Duodenal mucosa (tissue), 2 donors: Measurements from ENCODE around the gene SYNJ2.

Experiments
- H3K27ac ChIP-seq: one replicate; pipeline ENCODE4 v1.7.0; 2013; ENCODE audit warnings: low read depth, low read length
- H3K27me3 ChIP-seq, 2 donors: one replicate each; pipeline ENCODE4 v1.7.0; 2013; ENCODE audit warnings: low read length in 2 of 2, control low read depth in 1 of 2; ENCODE audit not compliant: insufficient read depth in 2 of 2, control insufficient read depth in 1 of 2
- H3K36me3 ChIP-seq, 2 donors: one replicate each; pipeline ENCODE4 v1.7.0; 2013; ENCODE audit warnings: low read length in 2 of 2, control low read depth in 1 of 2; ENCODE audit not compliant: insufficient read depth in 2 of 2, control insufficient read depth in 1 of 2
- H3K4me1 ChIP-seq, 2 donors: one replicate each; pipeline ENCODE4 v1.7.0; 2013; ENCODE audit warnings: low read length in 2 of 2, control low read depth in 1 of 2; ENCODE audit not compliant: insufficient read depth in 2 of 2, control insufficient read depth in 1 of 2
- H3K4me3 ChIP-seq, 2 donors: one replicate each; pipeline ENCODE4 v1.7.0; 2013; ENCODE audit warnings: low read length in 2 of 2, low read depth in 1 of 2
- H3K9ac ChIP-seq, 2 donors: one replicate each; pipeline ENCODE4 v1.7.0; 2013; ENCODE audit warnings: low read length in 2 of 2, low read depth in 1 of 2
- H3K9me3 ChIP-seq, 2 donors: one replicate each; pipeline ENCODE4 v1.7.0; 2013; ENCODE audit warnings: low read length in 2 of 2, control low read depth in 1 of 2; ENCODE audit not compliant: control insufficient read depth in 1 of 2

The SYNJ2 gene

DNA sequence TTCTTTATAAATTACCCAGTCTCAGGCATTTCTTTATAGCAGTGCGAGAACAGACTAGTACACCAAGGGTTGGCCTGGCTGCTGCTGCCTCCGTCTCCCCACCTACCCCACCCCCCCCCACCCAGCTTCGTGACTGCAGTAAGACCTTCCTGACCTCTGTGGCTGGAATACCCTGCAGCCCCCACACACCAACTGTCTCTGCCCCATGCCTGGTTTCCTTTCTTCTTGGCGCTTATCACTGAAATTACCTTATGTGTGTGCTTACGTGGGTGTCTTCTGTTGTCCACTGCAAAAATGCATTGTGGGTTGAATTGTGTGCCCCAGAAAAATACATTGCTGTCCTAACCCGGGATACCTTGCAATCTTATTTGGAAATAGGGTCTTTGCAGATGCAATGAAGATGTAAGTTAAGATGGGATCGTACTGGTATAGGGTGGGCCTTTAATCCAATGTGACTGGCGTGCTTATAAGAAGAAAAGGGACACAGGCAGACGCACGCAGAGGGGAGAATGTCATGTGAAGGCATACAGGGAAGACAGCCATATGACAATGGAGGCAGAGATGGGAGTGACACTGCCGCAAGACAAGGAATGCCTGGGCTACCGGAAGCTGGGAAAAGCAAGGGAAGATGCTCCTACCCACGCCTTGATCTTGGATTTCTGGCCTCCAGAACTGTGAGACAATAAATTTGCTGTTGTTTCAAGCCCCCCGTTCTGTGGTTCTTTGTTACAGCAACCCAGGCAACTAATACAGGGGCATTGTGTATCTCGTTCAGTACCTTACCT, 15.4 kb downstream of the SYNJ2 start:
- Histone ChIP-seq H3K9ac (no peak overlapping the region), H3K27ac (no peak overlapping the region), H3K4me3 (no peak overlapping the region), H3K4me1 (peaks cover 8 to 12% of the 10 kb centered on the region in 2 donors), H3K36me3 (no peaks in the 10 kb centered on the region), H3K9me3 (no peaks in the 10 kb centered on the region), H3K27me3 (no peaks in the 10 kb centered on the region)

DNA sequence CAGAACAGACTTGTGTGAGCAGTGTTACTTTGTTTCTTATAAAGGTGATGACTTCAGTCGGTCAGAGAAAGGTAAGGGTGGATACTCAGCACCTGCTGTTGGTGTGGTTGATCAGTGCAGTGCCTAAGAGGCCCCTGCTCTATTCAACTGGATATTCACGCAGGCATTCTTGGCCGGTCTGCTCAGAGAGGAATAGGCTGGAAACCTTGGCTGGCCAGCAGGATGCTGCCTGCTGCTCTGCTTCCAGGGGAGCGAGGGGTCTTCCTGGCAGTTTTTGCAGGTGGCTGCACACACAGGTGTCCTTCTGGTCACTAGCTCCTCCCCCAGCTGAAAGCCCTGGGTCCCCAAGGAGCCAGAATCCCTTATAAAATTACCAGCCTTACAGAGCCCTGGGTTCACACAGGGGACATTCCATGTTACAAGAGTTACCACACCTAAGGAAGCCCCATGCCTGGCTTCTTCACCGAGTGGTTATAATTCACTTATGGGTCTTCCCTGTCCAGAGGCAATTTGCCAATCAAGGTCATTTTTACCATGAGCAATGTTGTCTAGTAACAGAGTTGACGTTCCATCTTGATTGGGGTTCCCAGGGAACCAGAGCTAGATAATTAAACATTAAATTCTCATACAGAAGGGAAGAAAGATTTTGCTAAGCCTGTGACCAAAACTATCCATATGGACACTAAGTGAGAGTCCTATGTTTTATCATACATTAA, 16.4 kb downstream of the SYNJ2 start:
- Histone ChIP-seq H3K4me1 (peaks cover 15 to 22% of the 10 kb centered on the region in 2 donors), H3K9ac (no peak overlapping the region), H3K4me3 (no peak overlapping the region)

DNA sequence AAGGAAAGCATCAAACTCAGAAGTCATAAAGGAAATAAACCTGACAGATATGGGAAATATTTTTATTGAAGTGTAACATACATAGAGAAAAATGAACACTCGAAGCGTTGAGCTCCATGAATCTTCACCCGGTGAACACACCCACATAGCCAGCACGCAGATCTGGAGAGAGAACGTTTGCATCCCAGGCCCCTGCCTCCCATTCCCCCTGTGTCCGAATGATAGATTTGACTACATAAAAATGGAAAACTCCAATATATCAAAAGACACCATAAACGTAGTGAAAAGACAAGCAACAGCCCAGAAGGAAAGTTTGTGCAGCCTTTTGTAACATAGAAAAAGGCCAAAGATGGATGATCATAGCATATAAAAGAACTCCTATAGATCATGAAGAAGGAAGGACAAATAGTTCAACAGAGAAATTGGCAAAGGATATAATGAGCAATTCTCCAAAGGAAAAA, 17.1 kb downstream of the SYNJ2 start:
- Histone ChIP-seq H3K9me3 (no peaks in the 10 kb centered on the region), H3K36me3 (no peaks in the 10 kb centered on the region), H3K27ac (no peak overlapping the region), H3K4me3 (no peak overlapping the region), H3K9ac (no peak overlapping the region), H3K27me3 (no peaks in the 10 kb centered on the region), H3K4me1 (peaks cover 22 to 28% of the 10 kb centered on the region in 2 donors)

More for the DNA sequence above, 16.4 kb downstream of the SYNJ2 start:
- H3K27me3 ChIP-seq, result no peaks in the 10 kb centered on the region
- H3K27ac ChIP-seq, result no peak overlapping the region
- H3K36me3 ChIP-seq, result no peaks in the 10 kb centered on the region
- no peaks in the 10 kb centered on the region for H3K9me3 ChIP-seq

DNA sequence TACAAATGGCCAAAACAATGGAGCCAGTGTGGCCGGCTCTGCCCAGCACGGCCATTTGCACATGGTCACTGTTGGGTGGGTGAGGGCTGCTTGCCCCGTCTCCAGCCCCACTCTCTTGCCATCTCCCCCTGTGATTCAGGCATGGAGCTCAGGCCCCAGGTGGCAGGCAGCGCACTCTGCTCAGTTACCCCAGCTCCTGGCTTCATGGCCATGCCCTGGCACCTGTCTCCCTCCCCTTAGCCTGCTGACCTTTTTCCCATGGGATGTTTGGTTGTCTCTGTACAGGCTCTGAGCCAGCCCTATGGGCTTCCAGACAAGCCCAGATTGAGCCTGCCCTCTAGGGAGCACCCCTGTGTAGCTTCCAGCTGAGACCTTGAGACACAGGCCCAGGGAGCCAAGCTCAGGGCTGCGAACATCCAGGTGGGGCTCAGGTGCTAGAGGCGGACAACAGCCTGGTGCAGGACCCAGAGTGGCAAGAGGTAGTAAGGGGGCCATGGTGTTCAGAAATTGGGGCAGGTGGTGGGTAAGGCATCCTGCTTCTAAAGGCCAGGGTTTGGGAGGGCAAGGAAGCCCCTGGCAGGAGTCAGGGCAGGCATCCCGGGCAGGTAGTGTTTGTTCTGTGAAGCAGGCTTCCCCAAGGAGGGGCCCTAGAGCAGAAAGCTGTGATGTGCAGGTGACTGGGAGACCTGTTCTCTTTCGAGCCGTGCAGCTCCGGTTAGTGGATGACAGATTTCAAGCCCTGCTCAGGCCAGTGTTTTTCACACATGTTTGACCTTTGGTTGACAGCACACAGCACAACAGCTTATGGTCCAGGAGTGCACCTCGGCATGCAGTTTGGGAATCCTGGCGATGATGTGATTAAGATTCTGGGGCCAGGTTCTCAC, 17.7 kb downstream of the SYNJ2 start:
- no peaks in the 10 kb centered on the region for H3K9me3 ChIP-seq
- H3K27ac ChIP-seq, result no peak overlapping the region
- H3K27me3 ChIP-seq, result no peaks in the 10 kb centered on the region
- no peak overlapping the region for H3K9ac ChIP-seq
- H3K4me1 ChIP-seq, result peaks cover 24 to 30% of the 10 kb centered on the region in 2 donors
- no peak overlapping the region for H3K4me3 ChIP-seq
- H3K36me3 ChIP-seq, result no peaks in the 10 kb centered on the region

DNA sequence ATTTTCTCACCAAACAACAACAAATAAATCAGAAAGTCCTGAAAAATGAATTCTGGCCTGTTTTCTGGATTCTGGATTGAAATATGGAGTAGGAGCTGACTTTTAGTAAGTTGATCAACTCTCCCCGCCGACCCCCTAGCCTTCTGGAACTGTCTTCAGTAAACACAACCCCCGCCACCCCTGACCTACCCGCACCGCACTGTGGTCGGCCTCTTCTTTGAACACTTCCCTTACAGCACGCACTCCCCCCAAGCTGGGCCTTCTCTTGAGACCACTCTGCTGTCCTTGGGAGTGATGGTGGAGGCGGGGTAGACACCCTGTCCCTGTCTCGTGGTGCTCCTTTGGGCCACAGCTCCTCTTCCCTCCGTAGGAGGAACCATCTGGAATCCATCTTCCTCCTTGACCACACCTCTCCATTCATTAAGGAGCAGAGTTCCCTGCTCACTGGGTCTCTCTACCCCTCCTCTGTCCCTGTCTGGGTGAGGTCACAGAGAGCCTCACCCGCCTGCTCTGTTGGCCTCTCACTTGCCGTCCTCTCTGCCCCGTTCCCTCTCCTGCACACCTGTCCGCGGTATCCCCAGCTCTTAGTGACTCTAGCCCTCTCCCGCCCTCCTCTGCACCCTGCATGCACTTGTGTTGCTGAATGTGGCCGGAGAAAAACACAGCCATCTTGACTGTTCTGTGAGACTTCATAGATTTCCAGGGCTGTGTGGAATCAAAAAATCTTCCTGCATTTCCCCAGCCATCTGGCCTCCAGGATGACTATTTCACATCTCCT, 19.1 kb downstream of the SYNJ2 start:
- H3K27ac ChIP-seq, result no peak overlapping the region
- H3K36me3 ChIP-seq, result no peaks in the 10 kb centered on the region
- H3K9ac ChIP-seq, result no peak overlapping the region
- H3K4me1 ChIP-seq, result peaks cover 25 to 29% of the 10 kb centered on the region in 2 donors
- no peak overlapping the region for H3K4me3 ChIP-seq
- no peaks in the 10 kb centered on the region for H3K9me3 ChIP-seq
- no peaks in the 10 kb centered on the region for H3K27me3 ChIP-seq

DNA sequence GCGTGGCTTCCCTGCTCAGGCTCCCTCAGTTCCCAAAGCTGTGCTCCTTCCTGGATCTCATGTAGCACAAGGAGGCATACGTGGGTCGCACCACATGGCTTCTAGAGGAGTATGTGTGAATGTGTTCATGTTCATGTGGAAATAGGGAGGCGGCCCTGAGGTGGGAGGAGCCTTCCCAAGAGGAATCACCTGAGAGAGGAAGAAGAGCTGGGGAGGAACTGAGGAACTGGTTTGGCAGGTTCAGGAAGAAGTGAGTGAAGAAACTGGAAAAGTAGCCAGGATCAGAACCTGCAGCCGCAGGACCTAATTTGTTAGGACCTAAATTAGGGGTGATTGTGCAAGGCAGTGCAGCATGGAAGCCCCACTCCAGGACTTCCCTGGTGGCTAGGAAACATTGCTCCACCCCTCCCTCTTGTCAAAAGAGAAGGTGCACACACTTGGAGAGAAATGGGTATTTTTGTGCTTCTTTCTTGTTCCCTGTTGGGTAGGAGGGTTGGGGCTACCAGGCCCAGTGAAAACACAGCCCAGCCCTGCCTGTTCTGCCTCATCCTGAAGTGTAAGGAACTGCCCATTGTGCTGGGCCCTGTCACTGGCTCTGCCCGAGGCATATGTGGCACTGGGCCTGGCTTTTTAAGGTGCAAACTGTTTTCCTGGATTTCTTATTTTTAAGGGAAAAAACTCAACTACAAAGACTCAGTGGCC, 20.7 kb downstream of the SYNJ2 start:
- Histone ChIP-seq H3K4me1 (peaks cover 25 to 29% of the 10 kb centered on the region in 2 donors), H3K27me3 (no peaks in the 10 kb centered on the region), H3K9ac (no peak overlapping the region), H3K4me3 (no peak overlapping the region), H3K27ac (peak overlapping the region; percentile 18), H3K36me3 (no peaks in the 10 kb centered on the region), H3K9me3 (no peaks in the 10 kb centered on the region)

DNA sequence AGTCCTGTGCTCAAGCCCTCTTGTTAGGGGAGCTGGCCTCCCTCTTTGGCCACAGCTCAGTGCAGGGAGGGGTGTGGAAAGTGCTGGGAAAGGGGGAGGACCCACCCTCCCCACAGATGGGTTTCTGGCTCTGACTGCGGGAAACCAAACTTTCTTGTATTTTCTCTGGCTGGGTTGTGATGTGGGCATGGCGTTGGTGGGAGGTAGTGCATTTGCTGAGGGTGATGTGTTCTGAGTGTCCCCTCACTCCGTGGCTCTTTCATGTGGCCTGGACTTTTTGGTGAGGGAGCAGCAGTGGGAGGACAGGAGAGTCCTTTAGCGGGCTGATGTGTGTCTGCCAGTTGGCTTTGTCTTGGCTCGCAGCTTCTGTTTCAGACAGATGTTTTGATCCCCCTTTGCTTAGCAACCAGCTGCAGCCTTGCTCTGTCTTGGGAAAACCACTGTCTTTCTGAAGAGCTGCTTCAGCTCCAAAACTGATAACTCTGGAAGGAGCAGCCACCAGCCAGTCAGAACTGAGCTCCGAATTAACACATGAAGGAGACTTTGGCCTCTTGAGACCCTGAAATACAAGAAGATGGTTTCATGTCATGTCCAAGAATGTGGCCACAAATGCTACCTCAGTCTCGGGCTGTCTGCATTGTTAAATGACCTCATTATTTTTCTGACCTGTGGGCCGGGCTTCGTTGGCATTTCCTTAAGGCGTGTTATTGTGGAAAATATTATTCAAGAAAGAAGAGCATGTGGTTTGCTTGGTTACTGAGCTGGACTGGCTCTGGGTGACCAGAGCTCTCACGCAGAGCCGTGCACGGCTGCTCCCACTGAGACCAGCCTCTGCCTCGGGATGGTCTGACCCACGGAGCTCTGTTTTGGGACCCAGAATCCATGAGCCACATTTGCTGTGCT, 21.5 kb downstream of the SYNJ2 start:
- peaks cover 25 to 29% of the 10 kb centered on the region in 2 donors for H3K4me1 ChIP-seq
- no peaks in the 10 kb centered on the region for H3K36me3 ChIP-seq
- H3K9me3 ChIP-seq, result no peaks in the 10 kb centered on the region
- H3K4me3 ChIP-seq, result no peak overlapping the region
- no peaks in the 10 kb centered on the region for H3K27me3 ChIP-seq
- H3K9ac ChIP-seq, result peak overlapping the region in 1 of 2 donors; percentile 29
- H3K27ac ChIP-seq, result peak overlapping the region; percentile 45

DNA sequence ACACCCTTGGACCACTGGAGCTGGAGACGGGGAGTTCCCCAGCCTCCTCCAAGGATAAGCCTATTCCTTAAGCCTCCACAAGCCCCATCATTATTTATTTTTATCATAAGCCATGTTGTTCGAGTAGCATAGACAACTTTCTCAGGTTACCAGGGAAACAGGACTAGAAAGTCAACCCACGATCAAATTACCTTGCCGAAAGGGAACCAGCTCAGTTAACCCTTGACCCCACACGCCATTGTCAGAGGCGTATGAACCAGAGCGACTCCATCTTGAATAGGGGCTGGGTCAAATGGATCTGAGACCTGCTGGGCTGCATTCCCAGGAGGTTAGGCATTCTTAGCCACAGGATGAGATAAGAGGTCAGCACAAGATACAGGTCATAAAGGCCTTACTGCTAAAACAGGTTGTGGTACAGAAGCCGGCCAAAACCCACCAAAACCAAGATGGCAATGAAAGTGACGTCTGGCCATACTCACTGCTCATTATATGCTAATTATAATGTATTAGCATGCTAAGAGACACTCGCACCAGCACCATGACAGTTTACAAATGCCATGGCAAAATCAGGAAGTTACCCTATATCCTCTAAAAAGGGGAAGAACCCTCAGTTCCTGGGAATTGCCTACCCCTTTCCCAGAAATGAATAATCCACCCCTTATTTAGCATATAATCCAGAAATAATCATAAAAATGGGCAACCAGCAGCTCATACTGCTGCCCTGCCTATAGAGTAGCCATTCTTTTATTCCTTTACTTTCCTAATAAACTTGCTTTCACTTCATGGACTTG, 22.4 kb downstream of the SYNJ2 start:
- Histone ChIP-seq H3K36me3 (no peaks in the 10 kb centered on the region), H3K27me3 (no peaks in the 10 kb centered on the region), H3K27ac (peak overlapping the region; percentile 45), H3K9ac (peak overlapping the region in 1 of 2 donors; percentile 29), H3K4me3 (no peak overlapping the region), H3K4me1 (peaks cover 32 to 33% of the 10 kb centered on the region in 2 donors), H3K9me3 (no peaks in the 10 kb centered on the region)
